Measurements from ENCODE around the gene STAP2.

Gene STAP2

GRCh38 chr19:4327252-4327876, 11.3 kb downstream of the STAP2 start:
- no peak for DNase-seq (ENCODE audit: low read depth, low spot score)

- no peak for DNase-seq (ENCODE audit: low read depth, low spot score)
Measured at GRCh38 chr19:4326837-4327251, 11.8 kb downstream of the STAP2 start.

GRCh38 chr19:4326215-4326836, 12.3 kb downstream of the STAP2 start:
- no peak for DNase-seq (ENCODE audit: low read depth, low spot score)

- DNase-seq (ENCODE audit: low read depth, low spot score), result no peak
Measured at GRCh38 chr19:4324228-4324627, 14.4 kb downstream of the STAP2 start.

- no peak for DNase-seq (ENCODE audit: low read depth, low spot score)
Measured at GRCh38 chr19:4323692-4324091, 14.9 kb downstream of the STAP2 start.

- no peak for DNase-seq (ENCODE audit: low read depth, low spot score)
Measured at GRCh38 chr19:4322942-4323665, 15.5 kb downstream of the STAP2 start.

GRCh38 chr19:4320419-4320818, 18.2 kb downstream of the STAP2 start:
- DNase-seq (ENCODE audit: low read depth, low spot score), result no peak

GRCh38 chr19:4319067-4319718, 19.4 kb downstream of the STAP2 start:
- DNase-seq (ENCODE audit: low read depth, low spot score), result no peak

GRCh38 chr19:4318460-4318859, 20.2 kb downstream of the STAP2 start:
- DNase-seq (ENCODE audit: low read depth, low spot score), result no peak

GRCh38 chr19:4316956-4317355, 21.7 kb downstream of the STAP2 start:
- no peak for DNase-seq (ENCODE audit: low read depth, low spot score)

GRCh38 chr19:4313847-4314490, 24.7 kb downstream of the STAP2 start:
- DNase-seq (ENCODE audit: low read depth, low spot score), result no peak

- no peak for DNase-seq (ENCODE audit: low read depth, low spot score)
Measured at GRCh38 chr19:4310247-4311121, 28.1 kb downstream of the STAP2 start.

- DNase-seq (ENCODE audit: low read depth, low spot score), result no peak
Measured at GRCh38 chr19:4305659-4306058, 33.0 kb downstream of the STAP2 start.

GRCh38 chr19:4305257-4305612, 33.4 kb downstream of the STAP2 start:
- DNase-seq (ENCODE audit: low read depth, low spot score), result no peak

GRCh38 chr19:4304538-4305256, 33.9 kb downstream of the STAP2 start, which contains the start of gene FSD1:
Gene FSD1, plus strand, starts transcription at chr19:4304598. Its CDS starts 149 bp downstream, at chr19:4304747.
- no peak for DNase-seq (ENCODE audit: low read depth, low spot score)

- DNase-seq (ENCODE audit: low read depth, low spot score), result no peak
Measured at GRCh38 chr19:4303819-4304537, 34.6 kb downstream of the STAP2 start.

GRCh38 chr19:4302243-4302640, 36.4 kb downstream of the STAP2 start, which contains the start of gene TMIGD2:
Gene TMIGD2, minus strand, starts transcription at chr19:4302389. Its CDS starts 4 bp downstream, at chr19:4302385.
- DNase-seq (ENCODE audit: low read depth, low spot score), result no peak

- no peak for DNase-seq (ENCODE audit: low read depth, low spot score)
Measured at GRCh38 chr19:4301590-4302242, 36.9 kb downstream of the STAP2 start.

GRCh38 chr19:4300589-4300988, 38.0 kb downstream of the STAP2 start:
- no peak for DNase-seq (ENCODE audit: low read depth, low spot score)

All from smooth muscle cell of the brain vasculature (primary cell).